ENCODE data around the gene PCK2.

PCK2 gene

DNA sequence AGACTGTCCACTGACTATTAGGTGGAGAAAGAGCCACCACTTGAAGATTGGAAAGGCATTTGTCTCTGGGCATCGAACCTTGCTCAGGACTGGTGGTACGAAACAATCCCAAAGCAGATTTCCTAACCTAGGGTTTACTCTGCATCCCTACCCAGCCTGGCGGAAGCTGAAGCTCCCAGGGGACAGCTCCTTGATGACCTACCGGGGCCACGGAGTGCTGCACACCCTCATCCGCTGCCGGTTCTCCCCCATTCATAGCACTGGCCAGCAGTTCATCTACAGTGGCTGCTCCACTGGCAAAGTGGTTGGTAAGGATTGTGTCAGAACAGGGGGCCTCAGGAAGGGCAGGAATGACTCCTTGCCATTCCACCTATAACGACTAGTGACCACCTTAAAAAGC is 27.1 kb downstream of the PCK2 start:
- no peak for DNase-seq

DNA sequence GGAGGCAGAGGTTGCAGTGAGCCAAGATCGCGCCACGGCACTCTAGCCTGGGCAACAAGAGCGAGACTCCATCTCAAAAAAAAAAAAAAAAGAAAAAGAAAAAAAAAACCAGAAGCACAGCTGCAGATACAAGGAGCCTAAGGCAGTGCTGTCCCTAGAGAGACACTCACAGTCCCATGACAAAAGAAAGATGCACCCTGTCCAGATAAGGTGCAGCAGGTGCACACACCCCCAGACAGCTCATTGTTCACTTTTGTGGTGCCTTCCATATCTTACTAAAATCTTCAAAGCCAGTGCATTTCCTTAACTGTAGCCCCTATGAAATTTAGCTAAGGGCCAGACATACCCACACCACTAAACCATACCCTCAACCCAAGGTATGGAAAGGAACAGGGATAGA is 28.3 kb downstream of the PCK2 start:
- no peak for DNase-seq

DNA sequence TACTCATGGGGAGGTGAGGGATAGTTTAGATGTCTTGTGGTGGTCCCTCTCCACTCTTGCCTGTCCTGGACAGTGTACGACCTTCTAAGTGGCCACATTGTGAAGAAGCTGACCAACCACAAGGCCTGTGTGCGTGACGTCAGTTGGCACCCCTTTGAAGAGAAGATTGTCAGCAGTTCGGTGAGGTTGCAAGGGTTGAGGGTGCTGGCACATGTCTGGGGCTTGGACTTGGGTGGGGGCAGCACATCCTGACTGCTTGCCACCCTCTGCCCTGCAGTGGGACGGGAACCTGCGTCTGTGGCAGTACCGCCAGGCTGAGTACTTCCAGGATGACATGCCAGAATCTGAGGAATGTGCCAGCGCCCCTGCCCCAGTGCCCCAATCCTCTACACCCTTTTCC is 28.8 kb downstream of the PCK2 start:
- DNase-seq, result no peak

GRCh38 chr14:24123424-24124417 is 29.6 kb downstream of the PCK2 start:
- no peak for DNase-seq

DNA sequence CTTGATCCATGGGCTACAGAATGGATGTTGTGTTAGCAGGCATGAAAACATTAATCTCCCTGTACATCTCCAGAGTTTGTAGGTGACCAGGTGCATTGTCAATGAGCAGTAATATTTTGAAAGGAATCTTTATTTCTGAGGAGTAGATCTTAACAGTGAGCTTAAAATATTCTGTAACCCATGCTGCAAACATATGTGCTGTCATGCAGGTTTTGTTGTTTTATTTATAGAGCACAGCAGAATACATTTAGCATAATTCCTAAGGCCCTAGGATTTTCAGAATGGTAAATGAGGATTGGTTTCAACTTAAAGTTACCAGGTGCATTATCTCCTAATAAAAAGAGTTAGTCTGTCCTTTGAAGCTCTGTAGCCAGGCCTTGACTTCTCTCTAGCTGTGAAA is 32.8 kb downstream of the PCK2 start:
- DNase-seq, result no peak

DNA sequence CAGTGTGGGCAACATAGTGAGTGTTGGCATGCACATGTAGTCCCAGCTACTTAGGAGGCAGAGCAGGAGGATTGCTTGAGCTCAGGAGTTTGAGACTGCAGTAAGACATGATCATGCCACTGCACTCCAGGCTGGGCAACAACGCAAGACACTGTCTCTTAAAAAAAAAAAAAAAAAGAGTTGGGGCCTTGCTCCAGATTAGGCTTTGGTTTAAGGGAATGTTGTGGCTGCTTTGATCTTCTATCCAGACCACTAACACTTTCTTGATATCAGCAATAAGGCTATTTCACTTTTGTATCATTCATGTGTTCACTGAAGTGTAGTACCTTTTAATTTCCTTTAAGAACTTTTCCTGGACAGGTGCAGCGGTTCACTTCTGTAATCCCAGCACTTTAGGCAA is 33.6 kb downstream of the PCK2 start:
- no peak for DNase-seq

- no peak for DNase-seq
Observed at GRCh38 chr14:24129410-24129998, 35.4 kb downstream of the PCK2 start.

GRCh38 chr14:24130380-24130716 is 36.2 kb downstream of the PCK2 start, which contains the start of gene FITM1:
Gene FITM1 (plus strand): TSS chr14:24130659. CDS start chr14:24131564, 905 bp downstream.
- DNase-seq, result no peak

DNA sequence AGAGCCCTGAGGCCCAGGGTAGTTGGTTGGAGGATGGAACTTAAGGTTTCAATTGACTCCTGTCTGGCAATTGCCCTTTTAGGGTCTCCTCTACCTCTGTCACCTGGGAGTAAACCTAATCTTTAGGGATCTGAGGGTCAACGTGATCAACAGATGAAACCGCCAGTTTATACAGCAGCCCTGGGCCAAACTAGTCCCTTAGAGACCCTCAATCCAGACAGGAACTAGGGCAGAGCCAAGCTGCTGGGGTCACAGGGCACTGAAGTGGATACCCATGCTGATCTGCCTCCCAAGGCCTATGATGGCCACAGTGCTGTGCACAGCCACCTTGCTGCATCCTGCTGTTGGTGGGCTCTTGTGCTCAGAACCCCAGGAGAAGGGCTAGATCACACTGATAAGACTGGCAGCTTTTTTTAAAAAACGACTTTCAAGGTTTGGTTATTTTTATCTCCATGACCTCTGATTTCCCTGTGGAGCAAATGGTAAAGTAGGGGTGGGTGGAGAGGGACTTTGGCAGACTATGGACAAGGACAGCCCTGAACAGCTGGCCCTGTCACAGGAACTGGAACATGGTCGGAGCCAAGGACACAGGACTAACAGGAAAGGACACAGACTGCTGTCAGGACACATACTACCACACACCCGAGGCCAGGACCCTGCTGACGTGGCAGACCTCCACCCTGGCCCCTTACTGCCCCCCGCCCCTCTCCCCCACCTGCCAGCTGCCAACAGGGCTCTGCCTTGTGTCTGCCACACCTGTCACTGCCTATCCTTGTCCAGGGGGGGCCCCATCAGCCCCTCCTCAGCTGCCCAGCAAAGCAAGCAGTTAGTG is 36.8 kb downstream of the PCK2 start:
- DNase-seq, result no peak

GRCh38 chr14:24131549-24131966 is 37.4 kb downstream of the PCK2 start:
- DNase-seq, result no peak

- DNase-seq, result no peak
Observed at GRCh38 chr14:24132061-24132685, 38.1 kb downstream of the PCK2 start.

DNA sequence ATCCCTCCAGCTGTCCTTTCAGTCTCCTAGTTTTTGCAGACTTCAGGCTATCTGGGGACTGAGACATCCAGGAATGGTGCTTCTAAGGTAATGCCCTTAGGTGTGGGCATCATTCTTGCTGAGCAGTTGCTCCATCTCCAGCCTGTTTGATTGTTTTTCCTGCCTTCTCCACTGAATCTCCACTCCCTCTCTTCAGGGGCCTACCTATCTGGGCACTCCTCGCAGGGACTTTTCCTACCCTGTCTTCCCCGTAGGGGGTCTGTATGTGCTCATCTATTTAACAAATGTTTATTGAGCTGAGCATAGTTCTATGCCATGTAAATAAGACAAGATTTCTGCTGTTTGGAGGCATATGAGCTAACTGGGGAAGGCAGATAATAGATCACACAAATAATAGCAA is 38.9 kb downstream of the PCK2 start:
- no peak for DNase-seq

- no peak for DNase-seq
Observed at GRCh38 chr14:24133735-24134134, 39.6 kb downstream of the PCK2 start.

DNA sequence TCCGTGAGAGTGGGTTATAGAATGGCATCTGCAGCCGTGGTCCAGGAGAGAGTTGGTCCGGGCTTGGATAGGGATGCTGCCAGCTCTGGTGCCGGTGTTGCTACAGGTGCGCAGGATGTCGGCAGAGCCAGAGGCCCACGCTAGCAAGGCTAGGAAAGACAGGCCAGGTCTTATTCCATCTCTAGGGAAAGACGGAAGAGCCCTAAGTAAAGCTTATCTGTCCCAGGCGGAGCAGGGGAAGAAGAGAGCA is 41.4 kb downstream of the PCK2 start:
- no peak for DNase-seq

- peak; percentile 78 for DNase-seq
Observed at GRCh38 chr14:24135834-24136683, 41.9 kb downstream of the PCK2 start, which contains the start of gene PSME1. Gene PSME1 (plus strand): TSS chr14:24136194. CDS start chr14:24136263, 69 bp downstream.

DNA sequence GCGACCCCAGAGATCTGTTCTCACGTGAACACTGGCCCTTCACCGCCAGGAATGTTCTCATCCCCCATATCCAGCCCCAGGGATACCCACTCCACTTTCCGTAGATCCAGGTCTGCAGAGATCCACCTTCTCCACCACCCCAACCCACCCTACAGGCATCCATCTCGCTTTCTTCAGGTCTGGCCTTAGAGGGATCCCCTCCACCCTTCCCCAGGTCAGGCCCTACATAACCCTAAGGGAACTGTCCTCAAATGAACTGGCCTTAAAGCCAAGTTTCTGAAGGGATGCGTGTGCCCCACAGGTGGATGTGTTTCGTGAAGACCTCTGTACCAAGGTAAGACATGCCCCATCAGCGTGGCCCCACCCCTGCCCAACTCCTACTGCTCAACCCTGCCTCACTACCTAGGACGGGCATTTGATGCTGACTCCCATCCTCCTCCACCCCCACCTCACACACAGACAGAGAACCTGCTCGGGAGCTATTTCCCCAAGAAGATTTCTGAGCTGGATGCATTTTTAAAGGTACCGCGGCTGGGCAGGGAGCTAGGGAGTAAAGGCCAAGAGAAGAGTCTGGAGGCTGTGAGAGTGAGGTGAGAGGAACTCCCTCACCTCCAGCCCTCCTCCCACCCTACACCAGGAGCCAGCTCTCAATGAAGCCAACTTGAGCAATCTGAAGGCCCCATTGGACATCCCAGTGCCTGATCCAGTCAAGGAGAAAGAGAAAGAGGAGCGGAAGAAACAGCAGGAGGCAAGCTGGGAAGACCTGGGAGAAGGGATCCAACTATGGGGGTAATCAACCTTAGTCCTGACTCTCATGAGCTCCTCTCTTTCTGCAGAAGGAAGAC is 42.8 kb downstream of the PCK2 start:
- DNase-seq, result no peak

GRCh38 chr14:24137529-24138395 is 43.7 kb downstream of the PCK2 start:
- no peak for DNase-seq

- no peak for DNase-seq
Observed at GRCh38 chr14:24138396-24139271, 44.5 kb downstream of the PCK2 start.

DNA sequence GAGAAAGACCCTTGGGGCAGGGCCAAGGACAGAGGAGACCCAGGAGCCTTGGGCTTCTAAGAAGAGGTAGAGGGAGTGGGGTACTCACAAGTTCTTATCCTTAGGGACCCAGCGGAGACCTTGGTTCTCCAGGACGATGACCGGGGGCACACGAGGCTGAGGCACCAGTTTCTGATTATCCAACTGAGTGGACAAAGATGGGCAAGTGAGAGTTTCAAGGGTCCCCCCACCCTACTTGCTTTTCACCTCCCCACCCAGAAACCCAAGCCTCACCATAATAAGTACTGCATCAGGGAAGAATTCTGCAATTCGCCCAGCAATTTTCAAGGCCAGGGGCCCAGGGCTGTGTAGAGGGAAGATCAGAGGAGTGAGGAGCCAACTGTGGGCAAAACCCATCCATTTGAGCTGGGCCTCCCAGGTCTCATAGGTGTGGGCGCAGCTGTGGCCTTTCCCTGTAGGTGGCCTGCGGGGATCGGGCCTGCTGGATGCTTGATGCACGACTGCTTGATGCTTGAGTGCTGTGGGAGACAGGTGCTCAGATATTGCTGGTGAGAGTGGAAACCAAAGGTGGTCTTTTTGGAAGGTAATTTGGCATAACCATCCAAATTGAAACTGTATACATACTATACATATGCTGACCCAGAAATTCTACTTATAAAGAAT is 45.3 kb downstream of the PCK2 start:
- DNase-seq, result no peak
